Cardiac septum (tissue), 1 donor: ENCODE data around the gene TMPRSS13. TPM values are rescaled to one million over a fixed set of nuclear protein-coding genes. Genes with fewer than 3 reads are reported as not detected.

Source experiments
- DNase-seq: peaks from one replicate; pipeline ENCODE4 v3.0.0-alpha.2; 2020; ENCODE audit warnings: low spot score
- intact Hi-C: fragments of 100-400 bp; cut with DNase I; formaldehyde crosslinking; loops from one replicate; pipeline ENCODE4 v1.14.0; 2022
- total RNA-seq: library from RNA; stranded (reverse); fragmentation: NEBNext Ultra II Directional; extraction: Animal tissue kit (Norgen Biotek cat#: 25700); gene quantifications from one replicate; pipeline ENCODE4 v1.2.1, GENCODE V29; 2021
- donor health status: DM: no; HTN: no; CAD: no.

The TMPRSS13 gene
- total RNA-seq, 1 donor from 2014 or later, result not detected

- intact Hi-C loops, result no loop called here
- DNase-seq, result no peak
These were observed 50.8 kb downstream of the TMPRSS13 start for GRCh38 chr11:117878314-117878938.

- intact Hi-C loops, result no loop called here
- DNase-seq, result no peak
These were observed 52.0 kb downstream of the TMPRSS13 start for GRCh38 chr11:117877120-117877784.

GRCh38 chr11:117876341-117877119 is 52.7 kb downstream of the TMPRSS13 start, which contains the start of gene FXYD6:
Gene FXYD6, minus strand, starts transcription at chr11:117876658. Its CDS starts 33,882 bp downstream, at chr11:117842776.
- no peak for DNase-seq
- intact Hi-C loops, result no loop called here

GRCh38 chr11:117876059-117876340 is 53.2 kb downstream of the TMPRSS13 start:
- no peak for DNase-seq
- intact Hi-C loops, result no loop called here

- intact Hi-C loops, result no loop called here
- DNase-seq, result no peak
These were observed 53.7 kb downstream of the TMPRSS13 start for GRCh38 chr11:117875382-117876058.

- no peak for DNase-seq
- intact Hi-C loops, result no loop called here
These were observed 54.3 kb downstream of the TMPRSS13 start for GRCh38 chr11:117874910-117875381.

- intact Hi-C loops, result no loop called here
- no peak for DNase-seq
These were observed 54.8 kb downstream of the TMPRSS13 start for GRCh38 chr11:117874253-117874909.

GRCh38 chr11:117873828-117874125 is 55.4 kb downstream of the TMPRSS13 start:
- DNase-seq, result no peak
- intact Hi-C loops, result no loop called here

- no peak for DNase-seq
- intact Hi-C loops, result no loop called here
These were observed 56.0 kb downstream of the TMPRSS13 start for GRCh38 chr11:117872975-117873827.

- no peak for DNase-seq
- intact Hi-C loops, result no loop called here
These were observed 56.7 kb downstream of the TMPRSS13 start for GRCh38 chr11:117872420-117872961.

- no peak for DNase-seq
- intact Hi-C loops, result no loop called here
These were observed 57.4 kb downstream of the TMPRSS13 start for GRCh38 chr11:117871784-117872183.

GRCh38 chr11:117871160-117871559 is 58.0 kb downstream of the TMPRSS13 start:
- no peak for DNase-seq
- intact Hi-C loops, result no loop called here

- DNase-seq, result no peak
- intact Hi-C loops, result no loop called here
These were observed 58.9 kb downstream of the TMPRSS13 start for GRCh38 chr11:117870103-117870952.

- no peak for DNase-seq
- intact Hi-C loops, result no loop called here
These were observed 59.6 kb downstream of the TMPRSS13 start for GRCh38 chr11:117869604-117870003.

- DNase-seq, result no peak
- intact Hi-C loops, result no loop called here
These were observed 60.2 kb downstream of the TMPRSS13 start for GRCh38 chr11:117868815-117869561.

GRCh38 chr11:117868088-117868487 is 61.1 kb downstream of the TMPRSS13 start:
- no peak for DNase-seq
- intact Hi-C loops, result no loop called here

GRCh38 chr11:117866526-117866925 is 62.7 kb downstream of the TMPRSS13 start:
- intact Hi-C loops, result no loop called here
- no peak for DNase-seq
